C4-2B (cell line): Measurements from ENCODE around the gene ADGRF1.
"Not testable (repeated sequence)": the region's sequence is repeated elsewhere in the genome, so short reads cannot be mapped to it uniquely, and the experiment has no call there.

ENCODE experiments used
- H3K27ac ChIP-seq: fragments of 450-650 bp; 2 replicates; pipeline ENCODE4 v1.5.1; 2017
- ZFX ChIP-seq: fragments of 450-650 bp; IDR thresholded peaks from 2 replicates; pipeline ENCODE4 v1.6.1; 2017
- TF ChIP-seq, protein P1 (sequence below): fragments of 450-650 bp; conservative IDR thresholded peaks from 2 replicates; pipeline ENCODE4 v1.5.1; 2017; ENCODE audit warnings: mild to moderate bottlenecking

ADGRF1 gene

GRCh38 chr6:47059216-47059885 is 17.2 kb upstream of the ADGRF1 start:
- TF ChIP-seq, protein P1, sequence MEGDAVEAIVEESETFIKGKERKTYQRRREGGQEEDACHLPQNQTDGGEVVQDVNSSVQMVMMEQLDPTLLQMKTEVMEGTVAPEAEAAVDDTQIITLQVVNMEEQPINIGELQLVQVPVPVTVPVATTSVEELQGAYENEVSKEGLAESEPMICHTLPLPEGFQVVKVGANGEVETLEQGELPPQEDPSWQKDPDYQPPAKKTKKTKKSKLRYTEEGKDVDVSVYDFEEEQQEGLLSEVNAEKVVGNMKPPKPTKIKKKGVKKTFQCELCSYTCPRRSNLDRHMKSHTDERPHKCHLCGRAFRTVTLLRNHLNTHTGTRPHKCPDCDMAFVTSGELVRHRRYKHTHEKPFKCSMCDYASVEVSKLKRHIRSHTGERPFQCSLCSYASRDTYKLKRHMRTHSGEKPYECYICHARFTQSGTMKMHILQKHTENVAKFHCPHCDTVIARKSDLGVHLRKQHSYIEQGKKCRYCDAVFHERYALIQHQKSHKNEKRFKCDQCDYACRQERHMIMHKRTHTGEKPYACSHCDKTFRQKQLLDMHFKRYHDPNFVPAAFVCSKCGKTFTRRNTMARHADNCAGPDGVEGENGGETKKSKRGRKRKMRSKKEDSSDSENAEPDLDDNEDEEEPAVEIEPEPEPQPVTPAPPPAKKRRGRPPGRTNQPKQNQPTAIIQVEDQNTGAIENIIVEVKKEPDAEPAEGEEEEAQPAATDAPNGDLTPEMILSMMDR, result no peak
- TF ChIP-seq ZFX, result no peak
- H3K27ac ChIP-seq, result no peak overlapping the region

DNA sequence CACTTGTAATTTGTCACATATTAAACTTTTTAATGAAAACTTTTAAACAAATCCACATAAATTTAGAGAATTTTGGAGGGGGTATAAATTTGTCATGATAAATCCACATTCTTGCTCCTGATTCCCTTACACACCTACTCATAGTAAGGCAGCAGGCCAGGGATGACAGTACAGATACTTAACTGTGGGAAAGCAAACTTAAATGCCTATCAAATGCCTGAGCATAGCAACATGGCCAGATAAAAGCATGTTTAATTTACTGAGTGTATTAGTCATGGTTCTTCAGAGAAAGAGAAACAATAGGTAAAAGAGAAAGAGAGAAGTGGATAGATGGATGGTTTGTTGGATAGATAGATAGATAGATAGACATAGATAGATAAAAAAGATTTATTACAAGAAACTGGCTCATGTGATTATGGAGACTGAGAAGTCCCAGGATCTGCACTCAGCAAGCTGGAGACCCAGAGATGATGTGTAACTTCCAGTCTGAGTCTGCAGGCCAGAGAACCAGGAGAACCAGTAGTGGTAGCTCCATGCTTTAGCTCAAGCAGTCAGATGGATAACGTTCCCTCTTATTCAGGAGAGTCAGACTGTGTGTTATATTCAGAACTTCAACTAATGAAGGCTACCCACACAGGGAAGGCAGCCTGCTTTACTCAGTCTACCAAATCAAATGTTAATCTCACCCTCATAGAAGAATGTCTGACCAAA is 15.9 kb upstream of the ADGRF1 start:
- TF ChIP-seq, protein P1, result no peak
- TF ChIP-seq ZFX, result no peak
- H3K27ac ChIP-seq, result no peak overlapping the region

GRCh38 chr6:47056832-47057231 is 14.7 kb upstream of the ADGRF1 start:
- no peak for TF ChIP-seq ZFX
- TF ChIP-seq, protein P1, result no peak
- H3K27ac ChIP-seq, result no peak overlapping the region

DNA sequence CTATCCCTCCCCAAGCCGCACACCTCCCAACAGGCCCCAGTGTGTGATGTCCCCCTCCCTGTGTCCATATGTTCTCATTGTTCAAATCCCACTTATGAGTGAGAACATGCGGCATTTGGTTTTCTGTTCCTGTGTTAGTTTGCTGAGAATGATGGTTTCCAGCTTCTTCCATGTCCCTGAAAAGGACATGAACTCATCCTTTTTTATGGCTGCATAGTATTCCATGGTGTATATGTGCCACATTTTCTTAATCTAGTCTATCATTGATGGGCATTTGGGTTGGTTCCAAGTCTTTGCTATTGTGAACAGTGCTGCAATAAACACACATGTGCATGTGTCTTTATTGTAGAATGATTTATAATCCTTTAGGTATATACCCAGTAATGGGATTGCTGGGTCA is 12.2 kb upstream of the ADGRF1 start:
- H3K27ac ChIP-seq, result not testable (repeated sequence)

DNA sequence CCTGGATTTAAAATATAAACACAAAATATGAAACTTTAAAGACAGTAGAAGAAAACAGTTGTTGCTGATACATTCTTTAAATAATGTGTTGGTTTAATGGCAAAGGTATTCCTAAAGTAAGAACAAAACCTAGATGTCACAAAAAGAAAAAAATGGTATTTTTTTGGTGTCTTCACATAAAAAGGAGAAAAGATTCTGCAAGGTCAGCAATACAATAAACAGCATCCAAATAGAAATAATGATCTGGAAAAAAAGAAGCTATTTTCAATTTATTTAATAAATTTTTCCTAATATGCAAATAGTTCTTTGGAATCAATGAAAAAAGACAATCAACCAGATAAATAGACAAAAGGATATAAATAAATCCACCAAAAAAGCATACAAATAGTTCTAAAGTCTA is 6.5 kb upstream of the ADGRF1 start:
- no peak overlapping the region for H3K27ac ChIP-seq
- no peak for TF ChIP-seq ZFX
- TF ChIP-seq, protein P1, result no peak

DNA sequence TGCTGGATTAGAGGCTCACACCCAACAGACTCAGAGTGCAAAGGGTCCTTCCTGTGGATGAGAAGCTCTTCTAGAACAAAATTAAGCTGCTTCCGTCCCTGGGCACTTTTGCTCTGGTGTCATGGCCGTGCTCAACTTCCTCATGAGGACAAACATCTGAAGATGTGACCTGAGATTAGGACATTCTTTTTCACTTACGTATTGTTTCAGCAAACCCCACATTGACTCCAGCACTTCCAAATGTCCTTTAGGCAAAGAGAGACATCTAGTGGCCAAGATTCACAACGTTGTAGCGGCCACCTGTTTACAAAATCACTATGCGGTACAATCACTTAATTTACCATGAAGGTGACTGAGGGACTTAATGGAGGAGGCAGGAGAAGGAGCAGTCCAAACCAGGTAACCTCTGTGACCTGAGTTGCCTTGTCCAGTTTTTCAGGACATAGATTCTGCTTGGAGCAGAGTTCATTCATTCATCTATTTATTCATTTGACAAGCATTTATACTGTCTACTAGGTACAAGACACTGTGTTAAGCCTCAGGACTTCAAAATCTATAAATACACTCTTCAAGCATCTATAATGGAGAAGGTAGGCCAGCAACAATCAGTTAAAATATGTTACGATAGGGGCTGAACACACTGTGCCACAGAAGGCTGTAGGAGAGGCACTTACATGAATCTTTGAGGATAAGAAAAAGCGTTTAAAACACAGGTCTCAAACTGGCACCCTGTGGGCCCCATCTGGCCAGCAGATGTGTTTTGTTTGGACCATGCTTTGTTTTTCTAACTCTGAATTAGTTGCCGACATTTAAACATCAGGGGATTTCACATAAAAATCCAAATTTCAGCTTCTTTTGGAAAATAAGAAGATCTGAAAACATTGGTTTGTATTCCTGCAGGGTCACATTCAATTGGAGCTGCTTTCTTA is 5.6 kb upstream of the ADGRF1 start:
- peak overlapping the region; percentile 63; the same call in 1 of the 2 replicates for H3K27ac ChIP-seq
- TF ChIP-seq ZFX, result no peak
- TF ChIP-seq, protein P1, result peak; percentile 91

- peak overlapping the region; percentile 63; the same call in 1 of the 2 replicates for H3K27ac ChIP-seq
- TF ChIP-seq, protein P1, result no peak
- no peak for TF ChIP-seq ZFX
Observed at GRCh38 chr6:47047097-47047478, 5.0 kb upstream of the ADGRF1 start.
